Astrocyte of the spinal cord (primary cell): ENCODE measurements around the gene DENND2A.

ENCODE experiments used
- DNase-seq: peaks from one replicate; pipeline ENCODE4 v3.0.0; 2011; ENCODE audit warnings: low read depth, low spot score
- H3K4me3 ChIP-seq: 2 replicates; pipeline ENCODE4 v1.5.1; 2011; ENCODE audit warnings: low read depth, mild to moderate bottlenecking, low read length, moderate library complexity
- in situ Hi-C: cut with HindIII; loops from 2 replicates; pipeline ENCODE4 v1.10.0; 2017; ENCODE audit warnings: low sequenced_read_pairs
- TF ChIP-seq, protein P1 (sequence below): IDR thresholded peaks from 2 replicates; pipeline ENCODE4 v1.5.1; 2012; ENCODE audit warnings: low read depth, mild to moderate bottlenecking, low read length, inconsistent platforms

The DENND2A gene

DNA sequence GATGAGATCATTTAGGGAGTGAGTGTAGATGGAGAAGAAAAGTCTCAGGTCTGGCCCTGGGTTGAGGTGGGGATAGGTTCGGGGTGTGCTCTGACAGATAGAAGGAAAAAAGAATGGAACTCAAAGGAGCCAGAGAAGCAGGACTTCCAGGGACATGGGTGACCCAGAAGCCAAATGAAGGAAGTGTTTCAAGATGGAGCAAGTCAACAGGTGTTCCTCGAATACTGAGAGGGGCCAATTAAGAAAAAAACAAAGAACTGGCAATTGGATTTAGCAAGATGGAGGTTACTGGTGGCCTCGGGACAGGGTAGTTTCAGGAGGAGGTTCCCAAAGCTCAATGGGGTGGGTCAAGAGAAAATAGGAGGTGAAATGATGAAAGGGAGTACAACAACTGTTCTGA is 40.3 kb downstream of the DENND2A start:
- no peak overlapping the region for H3K4me3 ChIP-seq
- in situ Hi-C loops = no loop called here
- TF ChIP-seq, protein P1, sequence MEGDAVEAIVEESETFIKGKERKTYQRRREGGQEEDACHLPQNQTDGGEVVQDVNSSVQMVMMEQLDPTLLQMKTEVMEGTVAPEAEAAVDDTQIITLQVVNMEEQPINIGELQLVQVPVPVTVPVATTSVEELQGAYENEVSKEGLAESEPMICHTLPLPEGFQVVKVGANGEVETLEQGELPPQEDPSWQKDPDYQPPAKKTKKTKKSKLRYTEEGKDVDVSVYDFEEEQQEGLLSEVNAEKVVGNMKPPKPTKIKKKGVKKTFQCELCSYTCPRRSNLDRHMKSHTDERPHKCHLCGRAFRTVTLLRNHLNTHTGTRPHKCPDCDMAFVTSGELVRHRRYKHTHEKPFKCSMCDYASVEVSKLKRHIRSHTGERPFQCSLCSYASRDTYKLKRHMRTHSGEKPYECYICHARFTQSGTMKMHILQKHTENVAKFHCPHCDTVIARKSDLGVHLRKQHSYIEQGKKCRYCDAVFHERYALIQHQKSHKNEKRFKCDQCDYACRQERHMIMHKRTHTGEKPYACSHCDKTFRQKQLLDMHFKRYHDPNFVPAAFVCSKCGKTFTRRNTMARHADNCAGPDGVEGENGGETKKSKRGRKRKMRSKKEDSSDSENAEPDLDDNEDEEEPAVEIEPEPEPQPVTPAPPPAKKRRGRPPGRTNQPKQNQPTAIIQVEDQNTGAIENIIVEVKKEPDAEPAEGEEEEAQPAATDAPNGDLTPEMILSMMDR = no peak
- DNase-seq = no peak

- in situ Hi-C loops = no loop called here
- H3K4me3 ChIP-seq = no peak overlapping the region
- no peak for DNase-seq
- TF ChIP-seq, protein P1 = no peak
These were observed 43.1 kb downstream of the DENND2A start for GRCh38 chr7:140597428-140597949.

GRCh38 chr7:140596519-140597427 is 43.8 kb downstream of the DENND2A start:
- TF ChIP-seq, protein P1 = no peak
- in situ Hi-C loops = no loop called here
- no peak overlapping the region for H3K4me3 ChIP-seq
- DNase-seq = peak; percentile 91

DNA sequence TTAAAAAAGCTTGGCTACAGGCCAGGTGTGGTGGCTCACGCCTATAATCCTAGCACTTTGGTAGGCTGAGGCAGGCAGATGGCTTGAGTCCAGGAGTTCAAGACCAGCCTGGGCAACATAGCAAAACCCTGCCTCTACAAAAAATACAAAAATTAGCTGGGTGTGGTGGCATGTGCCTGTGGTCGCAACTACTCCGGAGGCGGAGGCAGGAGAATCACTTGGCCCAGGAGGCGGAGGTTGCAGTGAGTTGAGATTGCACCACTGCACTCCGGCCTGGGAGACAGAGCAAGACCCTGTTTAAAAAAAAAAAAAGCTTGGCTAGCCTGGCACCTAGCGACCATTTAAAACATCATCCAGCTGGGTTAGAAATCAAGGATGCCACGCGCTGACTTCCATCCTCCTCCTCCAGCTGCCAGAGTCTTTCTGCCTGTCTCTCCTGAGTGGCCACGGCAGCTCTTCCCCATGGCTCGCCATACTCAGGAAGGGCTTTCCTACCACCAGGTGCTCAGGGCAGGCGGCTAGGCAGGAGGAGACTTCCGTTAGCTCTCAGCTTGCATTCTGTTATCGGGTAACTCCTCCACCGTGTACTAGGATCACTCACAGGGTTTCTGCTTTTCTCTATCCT is 45.0 kb downstream of the DENND2A start:
- TF ChIP-seq, protein P1 = no peak
- H3K4me3 ChIP-seq = no peak overlapping the region
- in situ Hi-C loops = no loop called here
- DNase-seq = no peak

DNA sequence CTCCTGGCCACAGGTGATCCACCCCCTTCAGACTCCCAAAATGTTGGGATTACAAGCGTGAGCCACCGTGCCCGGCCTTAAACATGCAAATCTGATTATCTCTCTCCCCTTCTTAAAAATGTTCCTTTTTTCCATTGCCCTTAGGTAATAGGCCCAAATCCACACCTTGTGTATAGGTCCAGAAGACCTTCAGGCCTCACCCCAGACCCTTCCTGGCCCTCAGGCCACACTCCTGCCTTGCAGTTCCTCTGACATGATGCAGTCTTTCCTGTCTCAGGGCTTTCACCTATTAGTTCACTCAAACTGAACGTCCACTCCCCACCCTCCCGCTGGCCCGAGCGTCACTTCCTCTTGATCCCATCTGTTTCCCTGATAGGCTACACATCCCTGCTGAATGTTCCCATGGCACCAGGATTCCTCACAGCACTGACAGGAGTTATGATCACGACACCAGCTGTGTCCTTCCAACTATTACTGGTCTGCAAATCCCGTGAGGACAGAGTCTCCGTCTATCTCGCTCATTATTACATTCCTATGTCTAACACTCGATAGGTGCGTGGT is 46.4 kb downstream of the DENND2A start:
- no peak overlapping the region for H3K4me3 ChIP-seq
- no peak for DNase-seq
- in situ Hi-C loops = no loop called here
- TF ChIP-seq, protein P1 = no peak

GRCh38 chr7:140593672-140593982 is 47.0 kb downstream of the DENND2A start:
- in situ Hi-C loops = no loop called here
- no peak overlapping the region for H3K4me3 ChIP-seq
- no peak for DNase-seq
- TF ChIP-seq, protein P1 = no peak
